ENCODE measurements around the gene MLF2. TPM values are rescaled to one million over a fixed set of nuclear protein-coding genes. Genes with fewer than 3 reads are reported as not detected.

Gene MLF2
- total RNA-seq, 6 experiments from 2014 or later: 104 to 185 (median 134) TPM

GRCh38 chr12:6783828-6784227 is 30.9 kb upstream of the MLF2 start:
- no peak for DNase-seq
- Histone ChIP-seq H3K27ac (no peak overlapping the region), H3K4me1 (peaks cover 0 to 15% (median 8%) of the 10 kb centered on the region in 4 donors), H3K9me3 (no peaks in the 10 kb centered on the region), H3K4me3 (no peak overlapping the region), H3K36me3 (no peaks in the 10 kb centered on the region), H3K27me3 (no peaks in the 10 kb centered on the region)
- 86% methylated on average over 5 of the region's 9 CpGs for WGBS (ENCODE audit: insufficient coverage, low coverage, low lambda C conversion rate, missing lambda C conversion rate)
- no peak for TF ChIP-seq CTCF (IDR thresholded peaks at IDR 0.05)
- TF ChIP-seq POLR2A (IDR thresholded peaks at IDR 0.05): no peak
- intact Hi-C loops (cut with DNase I): no loop called here
- no peak for ATAC-seq

GRCh38 chr12:6782850-6783566 is 30.1 kb upstream of the MLF2 start:
- intact Hi-C loops (cut with DNase I): no loop called here
- ATAC-seq: no peak

GRCh38 chr12:6782119-6782518 is 29.2 kb upstream of the MLF2 start:
- DNase-seq: no peak
- Histone ChIP-seq H3K4me3 (no peak overlapping the region), H3K27me3 (no peaks in the 10 kb centered on the region), H3K36me3 (no peaks in the 10 kb centered on the region), H3K4me1 (peaks cover 0 to 29% (median 14%) of the 10 kb centered on the region in 4 donors), H3K9me3 (no peaks in the 10 kb centered on the region), H3K27ac (no peak overlapping the region)
- intact Hi-C loops (cut with DNase I): no loop called here
- ATAC-seq: no peak
- 82% methylated on average over 4 of the region's 6 CpGs for WGBS (ENCODE audit: insufficient coverage, low coverage, low lambda C conversion rate, missing lambda C conversion rate)
- TF ChIP-seq POLR2A (IDR thresholded peaks at IDR 0.05) (no peak), CTCF (IDR thresholded peaks at IDR 0.05) (no peak)

More at GRCh38 chr12:6782850-6783566, 30.1 kb upstream of the MLF2 start:
- H3K27me3 ChIP-seq: no peaks in the 10 kb centered on the region
- peaks cover 0 to 20% (median 10%) of the 10 kb centered on the region in 4 donors for H3K4me1 ChIP-seq
- no peak overlapping the region for H3K27ac ChIP-seq
- 64% methylated on average over 2 of the region's 10 CpGs for WGBS (ENCODE audit: insufficient coverage, low coverage, low lambda C conversion rate, missing lambda C conversion rate)
- TF ChIP-seq CTCF (IDR thresholded peaks at IDR 0.05): no peak
- no peak for TF ChIP-seq POLR2A (IDR thresholded peaks at IDR 0.05)
- H3K9me3 ChIP-seq: no peaks in the 10 kb centered on the region
- no peak for DNase-seq
- H3K36me3 ChIP-seq: no peaks in the 10 kb centered on the region
- H3K4me3 ChIP-seq: no peak overlapping the region

- ATAC-seq: no peak
- Histone ChIP-seq H3K9me3 (no peaks in the 10 kb centered on the region), H3K27ac (peak overlapping the region in 2 of 3 donors; percentile 52 to 62), H3K4me3 (no peak overlapping the region), H3K36me3 (no peaks in the 10 kb centered on the region), H3K27me3 (no peaks in the 10 kb centered on the region), H3K4me1 (peaks cover 0 to 45% (median 21%) of the 10 kb centered on the region in 4 donors)
- DNase-seq: no peak
- WGBS (ENCODE audit: insufficient coverage, low coverage, low lambda C conversion rate, missing lambda C conversion rate): 65% methylated on average over 4 of the region's 6 CpGs
- intact Hi-C loops (cut with DNase I): no loop called here
- TF ChIP-seq CTCF (IDR thresholded peaks at IDR 0.05) (no peak), POLR2A (IDR thresholded peaks at IDR 0.05) (no peak)
Measured at GRCh38 chr12:6780573-6780972, 27.6 kb upstream of the MLF2 start.
